Uterus (tissue), 4 donors: ENCODE results near the gene TTC7B. TPM values are rescaled to one million over a fixed set of nuclear protein-coding genes. Genes with fewer than 3 reads are reported as not detected.
A peak's percentile ranks its signal among the peaks of the same experiment; 100 is the strongest.
"Not testable (repeated sequence)": the region's sequence is repeated elsewhere in the genome, so short reads cannot be mapped to it uniquely, and the experiment has no call there.

Source experiments
- DNase-seq, 2 donors: peaks; one replicate each; pipeline ENCODE4 v3.0.0-alpha.2; 2019 to 2020
- H3K27ac ChIP-seq, 2 donors: fragments of 200-600 bp; sonication (generic); 1 replicate in 1 of 2; 2 replicates in 1 of 2; pipeline ENCODE4 v1.5.1; 2016 to 2018
- H3K27me3 ChIP-seq, 2 donors: fragments of 200-600 bp; sonication (generic); one replicate each; pipeline ENCODE4 v1.5.1; 2018 to 2019; ENCODE audit warnings: control low read depth in 1 of 2
- H3K36me3 ChIP-seq, 2 donors: fragments of 200-600 bp; sonication (generic); one replicate each; pipeline ENCODE4 v1.5.1; 2019; ENCODE audit warnings: control low read depth in 1 of 2
- H3K4me1 ChIP-seq, 2 donors: fragments of 200-600 bp; sonication (generic); one replicate each; pipeline ENCODE4 v1.5.1; 2018 to 2019; ENCODE audit warnings: control low read depth in 1 of 2
- H3K4me3 ChIP-seq, 2 donors: fragments of 200-600 bp; sonication (generic); 1 replicate in 1 of 2; 2 replicates in 1 of 2; pipeline ENCODE4 v1.5.1; 2018 to 2019; ENCODE audit warnings: mild to moderate bottlenecking in 1 of 2
- H3K9me3 ChIP-seq, 2 donors: fragments of 200-600 bp; sonication (generic); one replicate each; pipeline ENCODE4 v1.5.1; 2019; ENCODE audit warnings: control low read depth in 1 of 2
- POLR2A ChIP-seq, 2 donors: fragments of 450-650 bp; IDR thresholded peaks; one replicate each; pipeline ENCODE4 v1.6.1; 2016; ENCODE audit warnings: antibody characterized with exemption in 2 of 2, mild to moderate bottlenecking in 1 of 2, moderate library complexity in 1 of 2
- intact Hi-C: fragments of 100-400 bp; cut with DNase I; formaldehyde crosslinking; loops from one replicate; pipeline ENCODE4 v1.15.1; 2023; ENCODE audit warnings: low total_unique reads
- total RNA-seq, 4 donors: library from RNA; depleted of rRNA in 3 of 4; stranded (reverse); fragments of >200 nt in 3 of 4; gene quantifications; one replicate each; pipeline versions ENCODE4 v1.1.0 to v1.2.4, GENCODE V29; 2014 to 2023
- TF ChIP-seq, protein P1 (sequence below), 4 experiments: fragments of 200-600 bp in 2 of 4; fragments of 450-650 bp in 2 of 4; sonication (generic) in 2 of 4; IDR thresholded peaks; one replicate each; pipeline ENCODE4 v1.5.1; 2016 to 2019; ENCODE audit warnings: antibody characterized with exemption in 4 of 4, mild to moderate bottlenecking in 2 of 4, moderate library complexity in 1 of 4
- donor health status: DM: yes; HTN: yes; CAD: no.

TTC7B gene
- total RNA-seq, 4 donors from 2014 or later, result 15.3 to 73.9 (median 28.0) TPM

DNA sequence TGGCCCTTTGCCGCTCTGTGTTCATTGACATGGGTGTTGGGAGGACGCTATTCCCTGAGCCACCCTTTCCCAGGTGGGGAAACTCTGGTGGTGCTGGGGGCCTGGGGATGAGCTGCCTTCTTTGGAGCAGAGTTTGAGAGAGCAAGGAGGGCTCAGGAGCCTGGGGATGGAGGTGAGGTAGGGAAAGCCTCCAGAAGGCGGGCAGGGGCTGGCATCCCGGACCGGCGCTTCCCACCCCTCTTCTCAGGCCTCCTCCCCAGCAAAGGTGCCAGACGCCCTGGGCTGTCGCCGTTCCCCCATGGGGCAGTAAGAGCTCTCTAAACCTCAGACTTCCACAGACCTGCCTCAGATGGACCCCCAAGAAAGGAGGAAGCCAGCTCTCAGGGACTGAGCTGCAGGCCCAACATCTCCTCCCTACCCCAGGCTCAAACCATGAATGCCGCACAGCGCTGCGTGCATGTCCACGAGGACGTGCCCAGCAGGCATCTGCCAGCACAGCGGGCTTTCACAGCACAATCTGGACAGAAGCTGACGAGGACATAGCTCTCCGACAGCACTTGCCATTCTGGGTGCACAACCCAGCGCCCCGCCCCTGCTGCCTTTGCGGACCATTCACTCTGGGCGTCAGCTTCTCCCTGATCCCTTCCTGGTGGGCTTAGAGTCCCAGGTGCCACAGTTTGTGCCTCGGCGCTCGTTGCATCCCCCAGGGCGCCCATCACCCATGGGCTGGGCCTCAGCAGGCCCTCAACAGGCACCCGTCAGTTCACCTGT is 14.9 kb upstream of the TTC7B start:
- Histone ChIP-seq H3K4me3 (no peak overlapping the region), H3K4me1 (no peaks in the 10 kb centered on the region), H3K27ac (no peak overlapping the region), H3K27me3 (no peaks in the 10 kb centered on the region), H3K9me3 (no peaks in the 10 kb centered on the region), H3K36me3 (no peaks in the 10 kb centered on the region)
- DNase-seq, result no peak
- intact Hi-C loops, result no loop called here
- no peak for TF ChIP-seq POLR2A (IDR thresholded peaks at IDR 0.05)
- TF ChIP-seq, protein P1, sequence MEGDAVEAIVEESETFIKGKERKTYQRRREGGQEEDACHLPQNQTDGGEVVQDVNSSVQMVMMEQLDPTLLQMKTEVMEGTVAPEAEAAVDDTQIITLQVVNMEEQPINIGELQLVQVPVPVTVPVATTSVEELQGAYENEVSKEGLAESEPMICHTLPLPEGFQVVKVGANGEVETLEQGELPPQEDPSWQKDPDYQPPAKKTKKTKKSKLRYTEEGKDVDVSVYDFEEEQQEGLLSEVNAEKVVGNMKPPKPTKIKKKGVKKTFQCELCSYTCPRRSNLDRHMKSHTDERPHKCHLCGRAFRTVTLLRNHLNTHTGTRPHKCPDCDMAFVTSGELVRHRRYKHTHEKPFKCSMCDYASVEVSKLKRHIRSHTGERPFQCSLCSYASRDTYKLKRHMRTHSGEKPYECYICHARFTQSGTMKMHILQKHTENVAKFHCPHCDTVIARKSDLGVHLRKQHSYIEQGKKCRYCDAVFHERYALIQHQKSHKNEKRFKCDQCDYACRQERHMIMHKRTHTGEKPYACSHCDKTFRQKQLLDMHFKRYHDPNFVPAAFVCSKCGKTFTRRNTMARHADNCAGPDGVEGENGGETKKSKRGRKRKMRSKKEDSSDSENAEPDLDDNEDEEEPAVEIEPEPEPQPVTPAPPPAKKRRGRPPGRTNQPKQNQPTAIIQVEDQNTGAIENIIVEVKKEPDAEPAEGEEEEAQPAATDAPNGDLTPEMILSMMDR (IDR thresholded peaks at IDR 0.05), result no peak

DNA sequence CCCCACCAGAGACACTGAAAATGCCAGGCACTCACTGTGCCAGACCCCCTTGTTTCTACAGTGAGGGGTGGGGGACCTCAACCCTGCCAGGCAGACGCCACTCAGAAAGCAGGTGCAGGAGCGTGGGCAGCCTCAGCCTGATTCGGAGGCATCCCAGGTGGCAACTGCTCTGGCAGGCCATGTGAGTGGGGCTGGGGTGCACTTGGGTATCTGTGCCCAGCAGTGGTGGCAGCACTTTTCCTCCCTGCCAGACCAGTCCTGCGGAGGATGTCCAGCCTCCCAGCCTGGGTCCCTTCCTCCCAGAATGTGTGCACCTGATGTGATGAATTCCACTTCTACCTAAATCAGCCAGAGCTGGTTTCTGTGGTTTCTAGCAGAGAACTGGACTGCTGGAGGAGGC is 13.4 kb upstream of the TTC7B start:
- DNase-seq, result no peak
- intact Hi-C loops, result no loop called here
- TF ChIP-seq, protein P1 (IDR thresholded peaks at IDR 0.05), result no peak
- no peak for TF ChIP-seq POLR2A (IDR thresholded peaks at IDR 0.05)

DNA sequence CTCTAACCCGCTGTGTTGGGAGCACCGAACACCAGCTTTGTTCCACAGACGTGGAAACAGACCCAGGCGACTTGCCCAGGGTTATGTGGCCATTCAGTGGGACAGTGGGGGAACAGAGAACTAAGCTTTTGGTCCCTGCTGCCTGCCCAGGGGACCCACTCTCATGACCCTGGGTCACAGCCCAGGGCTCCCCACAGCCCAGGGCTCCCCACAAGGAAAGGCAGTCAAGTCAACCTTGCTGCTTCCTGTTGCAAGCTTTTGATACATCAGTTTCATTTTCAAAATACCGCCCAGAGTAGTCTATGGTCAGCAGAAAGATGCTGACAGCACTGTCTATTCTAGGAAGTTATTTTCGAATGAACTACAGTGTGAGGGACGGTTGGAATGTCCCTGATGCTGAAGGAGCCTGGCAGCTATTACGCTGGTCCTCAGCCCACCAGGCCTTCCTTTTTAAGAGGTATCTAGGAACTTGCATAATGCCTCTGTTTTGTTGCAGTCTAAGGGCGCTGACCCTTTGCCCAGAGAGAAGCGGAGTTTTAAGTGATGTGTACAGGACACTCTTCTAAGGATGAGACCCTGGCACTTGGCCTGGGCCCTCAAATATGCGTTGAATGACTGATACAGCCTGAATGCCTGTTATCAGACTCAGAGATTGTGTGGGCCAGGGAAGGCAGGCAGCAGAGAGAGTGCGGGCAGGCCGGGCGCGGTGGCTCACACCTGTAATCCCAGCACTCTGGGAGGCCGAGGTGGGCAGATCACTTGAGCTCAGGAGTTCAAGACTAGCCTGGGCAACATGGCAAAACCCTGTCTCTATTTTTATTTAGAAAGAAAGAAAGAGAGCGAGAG is 12.6 kb upstream of the TTC7B start:
- Histone ChIP-seq H3K27ac (peak overlapping the region; percentile 71 to 78), H3K9me3 (no peaks in the 10 kb centered on the region), H3K4me1 (no peaks in the 10 kb centered on the region), H3K36me3 (no peaks in the 10 kb centered on the region), H3K27me3 (no peaks in the 10 kb centered on the region), H3K4me3 (peak overlapping the region; percentile 14 to 33)
- DNase-seq, result peak in 1 of 2 donors; percentile 32
- intact Hi-C loops, result no loop called here
- TF ChIP-seq POLR2A (IDR thresholded peaks at IDR 0.05), result no peak
- TF ChIP-seq, protein P1 (IDR thresholded peaks at IDR 0.05), result no peak

More for the DNA sequence above, 13.4 kb upstream of the TTC7B start:
- Histone ChIP-seq H3K27ac (no peak overlapping the region), H3K36me3 (no peaks in the 10 kb centered on the region), H3K9me3 (no peaks in the 10 kb centered on the region), H3K27me3 (no peaks in the 10 kb centered on the region), H3K4me1 (no peaks in the 10 kb centered on the region), H3K4me3 (no peak overlapping the region)

DNA sequence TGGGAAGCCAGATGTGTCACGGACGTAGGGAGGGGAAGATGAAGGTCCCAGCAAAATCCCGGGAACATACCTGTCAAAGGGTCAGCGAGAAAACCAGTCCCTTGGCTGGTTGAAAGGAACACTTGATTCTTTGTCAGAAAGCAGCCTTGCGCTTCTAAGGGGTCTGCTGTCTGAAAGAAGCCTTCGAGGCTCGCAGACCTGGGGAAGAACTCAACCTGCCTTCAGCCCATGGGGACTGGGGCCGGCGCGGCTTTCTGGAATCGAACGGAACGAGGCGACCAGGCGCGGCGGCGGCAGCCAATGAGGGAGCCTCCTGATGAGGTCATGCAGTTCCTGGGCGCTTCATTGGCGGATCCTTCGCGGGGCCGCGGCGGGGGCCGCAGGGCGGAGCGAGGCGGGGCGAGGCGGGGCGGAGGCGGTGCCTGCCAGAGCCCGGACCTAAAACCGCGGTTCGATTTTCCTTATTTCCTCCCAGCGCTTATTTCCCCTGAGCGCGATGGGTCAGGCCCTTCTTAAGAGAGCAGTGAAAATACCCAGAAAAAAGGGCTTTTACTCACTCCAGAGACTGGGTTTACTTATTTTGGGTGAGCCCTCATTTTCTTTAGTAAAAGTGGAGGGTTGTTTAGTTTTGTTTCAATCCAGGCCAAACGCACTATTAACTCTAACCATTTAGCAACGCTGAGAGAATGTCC is 11.8 kb upstream of the TTC7B start:
- H3K4me3 ChIP-seq, result peak overlapping the region; percentile 27 to 33
- intact Hi-C loops, result no loop called here
- TF ChIP-seq POLR2A (IDR thresholded peaks at IDR 0.05), result peak; percentile 55 to 79
- TF ChIP-seq, protein P1 (IDR thresholded peaks at IDR 0.05), result no peak
- peak; percentile 92 to 94 for DNase-seq
- H3K36me3 ChIP-seq, result no peaks in the 10 kb centered on the region
- H3K4me1 ChIP-seq, result no peaks in the 10 kb centered on the region
- H3K9me3 ChIP-seq, result peaks cover 0 to 4% of the 10 kb centered on the region in 2 donors
- peak overlapping the region; percentile 71 to 78 for H3K27ac ChIP-seq
- H3K27me3 ChIP-seq, result no peaks in the 10 kb centered on the region

DNA sequence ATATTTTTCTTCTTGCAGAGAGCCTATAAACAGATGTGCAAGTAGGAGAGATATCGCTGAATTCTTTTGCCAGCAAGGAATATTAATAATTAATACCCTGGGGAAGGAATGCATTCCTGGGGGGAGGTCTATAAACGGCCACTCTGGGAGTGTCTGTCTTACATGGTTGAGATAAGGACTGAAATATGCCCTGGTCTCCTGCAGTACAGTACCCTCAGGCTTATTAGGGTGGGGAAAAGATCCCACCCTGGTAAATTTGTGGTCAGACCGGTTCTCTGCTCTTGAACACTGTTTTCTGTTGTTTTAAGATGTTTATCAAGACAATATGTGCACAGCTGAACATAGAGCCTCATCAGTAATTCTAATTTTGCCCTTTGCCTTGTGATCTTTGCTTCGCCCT is 7.3 kb upstream of the TTC7B start:
- H3K36me3 ChIP-seq, H3K4me3 ChIP-seq, H3K9me3 ChIP-seq, intact Hi-C loops, H3K4me1 ChIP-seq, H3K27me3 ChIP-seq, H3K27ac ChIP-seq, DNase-seq: not testable (repeated sequence)
